Fibroblast of skin of left quadriceps (primary cell): Measurements from ENCODE around the gene UNC80.
A peak's percentile ranks its signal among the peaks of the same experiment; 100 is the strongest.

ENCODE experiments used
- DNase-seq, 2 experiments: peaks; one replicate each; pipeline ENCODE4 v3.0.0-alpha.2; 2013; ENCODE audit warnings: low read depth in 2 of 2

UNC80 gene

DNA sequence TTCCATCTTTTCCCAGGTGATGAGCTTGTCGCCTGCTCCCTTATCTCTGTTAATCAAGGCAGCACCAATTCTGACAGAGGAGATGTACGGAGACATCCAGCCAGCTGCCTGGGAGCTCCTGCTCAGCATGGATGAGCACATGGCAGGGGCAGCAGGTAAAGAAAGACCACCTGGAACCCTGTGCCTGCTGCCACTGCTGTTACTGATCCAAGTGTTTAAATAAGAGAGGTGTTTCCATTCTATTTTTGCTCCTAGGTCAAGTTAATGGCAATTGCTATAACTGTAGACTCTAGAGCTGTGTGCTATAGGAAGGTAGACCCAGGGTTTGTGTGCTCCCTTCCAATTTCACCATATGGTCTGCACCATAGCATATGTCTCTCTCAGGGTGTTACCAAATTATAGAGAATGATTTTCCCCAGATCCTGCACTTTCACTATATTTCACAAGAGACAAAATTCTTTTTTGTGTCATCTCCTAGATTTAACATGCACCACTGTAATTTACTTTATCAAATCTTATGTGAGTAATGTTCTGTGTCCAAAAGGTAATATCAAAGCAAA lies 142.2 kb downstream of the UNC80 start:
- no peak for DNase-seq

DNA sequence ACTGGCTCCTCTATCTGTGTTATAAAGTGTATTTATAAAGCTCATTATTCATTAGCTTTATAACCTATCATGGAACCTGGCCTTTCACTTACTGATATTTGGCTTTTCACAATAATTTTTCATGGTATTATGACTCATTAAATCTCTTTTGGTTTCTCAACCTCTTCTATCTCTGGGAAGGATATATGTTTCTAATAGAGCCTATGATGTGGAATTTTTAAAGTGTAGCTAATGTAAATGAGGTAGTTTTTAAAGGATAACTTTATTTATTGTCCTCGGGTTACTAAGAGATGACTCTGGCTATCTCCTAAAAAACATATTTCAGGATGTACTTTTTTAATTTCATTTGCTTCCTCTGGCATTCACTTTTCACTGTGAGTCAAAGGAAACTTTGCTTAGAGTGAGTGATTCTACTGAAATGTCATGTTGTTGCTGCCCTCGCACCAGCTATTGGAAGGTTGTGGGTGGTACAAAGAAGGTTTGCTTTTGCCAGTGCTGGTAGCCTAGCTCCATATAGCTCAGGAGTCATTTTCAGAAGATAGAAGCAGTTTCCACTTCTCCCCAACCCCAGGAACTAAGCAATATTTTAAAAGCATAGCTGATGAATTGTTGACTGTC lies 145.6 kb downstream of the UNC80 start:
- DNase-seq: no peak

DNA sequence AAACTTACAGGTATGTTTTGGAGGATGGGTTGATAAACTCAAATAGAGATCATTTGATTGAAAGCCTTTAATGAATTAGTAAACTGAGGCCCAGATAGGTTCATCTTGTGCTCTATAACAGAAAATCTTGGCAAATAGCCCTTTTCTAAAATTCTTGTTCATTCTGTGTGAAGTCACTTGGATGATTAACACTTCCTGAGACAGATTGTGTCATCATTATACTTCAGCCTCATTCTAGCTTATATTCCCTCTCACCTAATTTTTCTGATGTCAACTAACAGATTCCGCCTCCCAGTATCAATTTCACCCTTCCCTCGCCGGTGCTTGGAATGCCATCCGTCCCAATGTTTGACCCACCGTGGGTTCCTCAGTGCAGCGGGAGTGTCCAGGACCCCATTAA lies 146.6 kb downstream of the UNC80 start:
- DNase-seq: no peak

DNA sequence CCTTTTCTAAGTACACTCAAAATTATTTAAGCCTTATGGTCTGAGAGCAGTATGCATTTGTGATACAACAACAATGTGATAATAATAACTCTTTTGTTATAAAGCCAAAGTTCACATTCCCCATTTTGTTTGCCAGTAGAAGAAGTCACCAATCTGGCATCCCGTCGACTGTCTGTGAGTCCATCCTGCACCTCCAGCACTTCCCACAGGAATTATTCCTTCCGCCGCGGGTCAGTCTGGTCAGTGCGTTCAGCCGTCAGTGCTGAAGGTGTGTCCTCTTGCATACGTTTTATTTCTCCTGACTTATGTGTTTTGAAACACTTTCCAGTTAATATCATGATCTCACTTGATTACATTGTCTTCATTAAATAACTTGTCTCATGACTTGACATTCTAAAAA lies 150.5 kb downstream of the UNC80 start:
- DNase-seq: no peak

DNA sequence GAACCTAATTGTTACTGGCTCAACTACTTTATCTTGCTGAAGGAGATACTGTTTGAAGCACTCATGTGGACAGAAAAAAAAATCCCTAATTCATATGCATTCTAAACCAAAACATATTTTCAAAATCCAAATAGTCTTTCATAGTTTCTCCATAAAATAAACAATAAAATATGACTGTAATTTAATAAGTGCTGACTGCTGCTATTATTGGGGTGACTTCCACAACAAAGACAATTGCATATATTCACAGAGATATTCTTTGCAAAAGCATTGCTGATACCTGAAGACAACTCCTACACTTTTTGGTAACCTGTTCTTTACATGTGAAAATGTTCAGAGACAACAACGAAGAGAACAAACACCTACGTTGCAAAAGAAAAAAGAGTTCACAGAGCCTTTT lies 157.7 kb downstream of the UNC80 start:
- no peak for DNase-seq

DNA sequence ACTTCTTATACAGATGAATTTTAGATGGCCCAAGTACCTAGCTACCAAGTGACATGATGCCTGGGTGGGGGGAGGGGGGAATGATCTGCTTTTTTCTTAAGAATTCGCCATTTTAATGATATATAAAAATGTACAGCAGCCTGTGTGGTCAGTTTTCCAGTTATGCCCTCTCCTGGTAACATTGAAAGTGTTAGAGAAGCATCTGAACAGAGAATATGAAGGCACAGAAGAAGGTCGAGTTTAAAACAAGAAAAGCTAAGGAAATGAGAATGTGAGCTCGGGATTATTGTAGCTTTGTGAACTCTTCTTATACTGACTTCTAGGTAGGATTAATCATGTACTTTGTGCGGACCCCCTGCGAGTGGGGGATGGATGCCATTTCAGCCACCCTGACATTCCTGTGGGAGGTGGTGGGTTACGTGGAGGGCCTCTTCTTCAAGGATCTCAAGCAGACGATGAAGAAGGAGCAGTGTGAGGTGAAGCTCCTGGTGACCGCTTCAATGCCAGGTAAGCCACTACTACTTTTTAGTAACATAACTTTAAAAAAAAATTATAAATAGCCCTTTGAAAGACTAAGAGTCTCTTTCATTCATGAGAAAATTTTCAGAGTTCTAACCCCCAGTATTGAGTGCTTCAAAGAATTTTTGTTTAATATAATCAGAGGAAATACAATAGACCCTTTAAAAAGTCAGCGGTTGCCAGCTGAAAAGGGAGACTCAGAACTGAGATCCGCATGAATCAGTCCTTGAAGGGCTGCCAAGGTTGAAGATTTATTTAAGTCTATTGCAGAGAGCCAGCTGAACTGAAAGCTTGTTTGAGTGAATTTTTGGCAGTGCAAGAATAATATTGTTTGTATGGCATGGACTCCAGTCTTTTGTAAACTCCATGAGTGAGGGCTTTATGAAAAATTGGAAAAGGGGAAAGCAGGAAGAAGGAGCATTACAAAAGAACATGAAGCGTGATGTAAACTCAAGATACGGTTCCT lies 162.2 kb downstream of the UNC80 start:
- DNase-seq: peak; percentile 27 to 28

DNA sequence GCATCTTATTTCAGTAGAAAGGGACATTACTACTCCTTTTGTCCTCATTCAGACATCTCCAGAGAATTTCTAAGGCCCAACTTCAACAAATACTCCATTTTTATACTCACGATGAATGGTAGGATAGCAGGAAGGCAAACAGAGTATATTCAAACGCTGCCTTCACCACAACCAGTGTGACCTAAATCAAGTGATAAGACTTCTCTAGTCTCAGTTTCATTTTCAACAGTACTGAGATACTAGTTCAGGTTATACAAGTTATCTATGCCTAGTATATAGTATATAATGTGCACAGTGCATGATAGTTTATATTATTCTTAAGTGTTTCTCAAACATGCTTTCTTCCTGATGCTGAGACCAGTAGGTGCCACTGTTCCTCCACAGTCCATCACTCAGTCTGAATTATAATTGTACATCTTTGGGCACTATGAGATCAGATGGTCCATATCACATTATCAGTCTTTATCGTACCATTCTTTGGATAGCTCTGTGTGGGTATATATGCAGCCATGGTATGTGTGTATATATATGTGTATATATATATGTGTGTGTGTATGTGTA lies 164.6 kb downstream of the UNC80 start:
- no peak for DNase-seq

DNA sequence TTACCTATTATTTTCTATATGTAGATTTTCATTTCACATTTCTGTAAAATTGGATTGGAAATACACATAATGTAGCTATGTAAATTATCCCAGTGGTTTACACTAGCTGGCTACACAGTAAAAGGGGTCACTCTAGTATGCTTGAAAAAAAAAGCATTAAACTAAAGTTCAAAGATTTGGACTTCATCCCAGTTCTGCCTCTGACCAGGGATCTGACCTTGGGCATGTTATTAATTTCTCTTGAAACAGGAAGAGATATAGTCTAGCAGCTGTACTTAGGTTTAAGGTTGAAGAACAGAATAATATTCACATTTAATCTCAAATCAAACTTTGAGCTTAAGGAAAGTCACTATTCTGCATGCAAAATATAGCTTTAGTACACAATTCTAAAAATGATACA lies 166.3 kb downstream of the UNC80 start:
- no peak for DNase-seq

DNA sequence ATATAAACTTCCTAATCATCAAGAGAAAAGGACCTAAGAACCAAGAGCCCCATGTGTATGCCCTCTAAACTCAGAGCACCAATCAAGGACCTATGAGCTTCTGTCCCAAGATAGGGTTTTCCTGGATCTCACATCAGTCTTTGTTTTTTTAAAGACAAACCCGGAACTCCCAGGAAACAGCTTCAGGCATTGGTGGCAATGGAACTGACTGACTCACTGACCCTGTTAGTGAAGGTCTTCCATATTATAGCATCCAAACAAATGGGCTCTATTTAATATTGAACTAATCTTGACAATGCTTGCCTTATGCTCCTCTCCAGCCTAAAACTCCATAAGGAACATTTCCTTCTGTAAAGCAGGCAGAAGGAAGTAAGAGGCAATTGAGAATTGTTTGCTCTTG lies 167.3 kb downstream of the UNC80 start:
- DNase-seq: no peak

DNA sequence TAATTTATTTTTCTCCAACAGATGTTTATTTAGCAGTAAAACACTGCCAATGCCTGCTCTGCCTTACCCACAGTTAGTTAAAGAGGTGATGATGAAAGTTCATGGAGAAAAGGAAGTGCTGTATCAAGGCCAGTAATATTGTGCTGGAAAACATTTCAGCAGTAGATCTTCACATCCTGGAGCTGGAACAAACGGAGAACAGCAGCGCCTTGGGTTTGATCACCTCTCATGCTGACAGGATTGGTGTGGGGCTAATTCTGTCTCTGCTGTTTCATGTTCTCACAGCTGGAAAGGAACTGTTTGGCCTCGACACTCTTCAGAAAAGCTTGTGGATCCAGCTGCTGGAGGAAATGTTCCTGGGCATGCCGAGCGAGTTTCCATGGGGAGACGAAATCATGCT lies 169.3 kb downstream of the UNC80 start:
- no peak for DNase-seq

DNA sequence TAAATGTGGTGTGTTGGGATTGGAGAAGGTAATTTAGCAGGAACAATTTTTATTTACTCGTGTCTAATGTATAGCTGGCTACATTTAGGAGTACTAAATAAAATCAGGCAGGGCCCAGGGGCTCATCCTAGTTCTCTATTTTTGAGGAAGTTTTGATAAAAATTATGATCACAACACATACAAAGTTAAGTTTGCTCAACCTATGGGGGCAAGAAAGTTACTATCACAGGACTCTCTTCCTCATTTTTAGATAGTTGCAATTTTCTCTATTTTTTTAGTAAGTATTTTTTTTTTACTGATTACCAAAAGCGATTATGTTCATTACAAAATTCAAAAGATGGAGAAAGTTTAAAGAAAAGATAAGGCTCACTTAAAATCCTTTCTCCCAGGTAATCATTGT lies 170.8 kb downstream of the UNC80 start:
- no peak for DNase-seq

DNA sequence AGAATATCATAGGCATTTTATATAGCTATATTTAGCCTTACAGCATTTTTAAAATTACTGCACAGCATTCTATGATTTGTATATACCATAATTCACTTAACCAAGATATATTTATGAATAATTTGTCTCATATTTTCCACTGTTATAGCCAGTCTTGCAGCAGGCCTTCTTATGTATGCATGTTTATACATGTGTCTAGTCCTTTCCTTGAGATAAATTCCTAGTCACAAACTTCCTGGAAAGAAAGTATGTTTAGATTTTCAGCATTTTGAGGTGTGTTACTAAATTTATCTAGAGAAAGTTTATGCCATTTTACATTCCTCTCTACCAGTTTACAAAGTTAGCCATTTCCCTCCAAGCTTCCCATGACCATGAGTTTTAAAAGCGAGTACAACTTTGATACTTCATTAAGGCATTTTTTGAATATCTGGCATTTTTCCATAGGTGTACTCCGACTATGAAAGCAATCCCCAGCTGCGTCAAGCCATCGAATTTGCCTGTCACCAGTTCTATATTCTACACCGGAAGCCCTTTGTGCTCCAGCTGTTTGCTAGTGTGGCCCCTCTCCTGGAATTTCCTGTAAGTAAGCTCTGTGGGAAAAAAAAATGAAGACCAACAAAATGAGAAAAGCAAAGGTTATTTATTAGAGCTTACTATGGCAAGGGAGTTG lies 171.4 kb downstream of the UNC80 start:
- no peak for DNase-seq

DNA sequence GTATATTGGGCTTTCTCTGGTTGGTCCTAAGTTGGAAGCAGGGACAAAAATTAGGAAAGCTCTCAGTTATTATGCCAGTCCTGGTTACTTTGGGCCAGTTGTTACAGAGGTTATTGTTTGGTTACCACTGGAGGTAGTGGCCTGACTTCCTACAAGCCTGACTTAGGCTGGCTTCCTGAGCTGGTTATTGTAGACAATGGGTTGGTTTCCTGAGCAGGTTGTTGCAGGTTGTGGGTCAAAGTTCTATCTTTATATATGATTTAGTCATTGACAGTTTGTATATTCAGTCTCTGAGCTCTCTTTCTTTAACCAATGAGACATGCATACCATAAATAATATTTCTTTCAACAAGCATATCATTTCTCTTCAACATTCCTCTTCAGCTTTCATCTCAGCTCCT lies 172.1 kb downstream of the UNC80 start:
- DNase-seq: no peak

DNA sequence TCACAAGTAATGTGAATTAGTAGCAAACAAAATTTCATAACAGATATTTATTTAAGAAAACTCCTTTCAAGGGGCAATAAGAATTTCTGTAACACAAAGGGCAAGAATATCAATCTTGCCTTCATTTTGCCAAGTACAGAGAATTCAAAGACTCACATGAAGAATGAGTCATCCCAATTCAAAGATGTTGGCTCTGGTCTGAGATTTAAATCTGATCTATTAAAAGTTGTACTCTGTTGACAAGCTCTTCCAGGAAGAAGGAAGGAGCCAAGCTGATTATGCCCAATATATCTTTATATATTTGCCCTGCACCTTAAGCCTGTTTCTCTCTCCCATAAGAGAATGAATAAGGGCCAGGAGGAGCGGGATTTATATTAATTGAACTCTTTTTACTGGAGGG lies 174.9 kb downstream of the UNC80 start:
- DNase-seq: no peak

DNA sequence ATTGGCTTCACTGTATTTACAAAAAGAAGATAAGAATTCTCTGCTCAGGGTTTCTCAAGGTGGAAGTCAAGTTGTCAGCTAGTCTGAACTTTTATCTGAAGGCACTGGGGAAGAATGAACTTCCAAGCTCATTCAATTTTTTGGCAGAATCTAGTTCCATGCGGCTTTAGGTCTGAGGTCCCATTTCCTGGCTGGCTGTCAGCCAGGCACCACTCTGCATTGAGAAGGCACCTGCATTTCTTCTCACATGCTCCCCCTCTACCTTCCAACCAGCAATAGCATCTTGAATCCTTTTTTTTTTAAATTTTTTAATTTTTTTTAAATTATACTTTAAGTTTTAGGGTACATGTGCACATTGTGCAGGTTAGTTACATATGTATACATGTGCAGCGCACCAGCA lies 184.6 kb downstream of the UNC80 start:
- no peak for DNase-seq

DNA sequence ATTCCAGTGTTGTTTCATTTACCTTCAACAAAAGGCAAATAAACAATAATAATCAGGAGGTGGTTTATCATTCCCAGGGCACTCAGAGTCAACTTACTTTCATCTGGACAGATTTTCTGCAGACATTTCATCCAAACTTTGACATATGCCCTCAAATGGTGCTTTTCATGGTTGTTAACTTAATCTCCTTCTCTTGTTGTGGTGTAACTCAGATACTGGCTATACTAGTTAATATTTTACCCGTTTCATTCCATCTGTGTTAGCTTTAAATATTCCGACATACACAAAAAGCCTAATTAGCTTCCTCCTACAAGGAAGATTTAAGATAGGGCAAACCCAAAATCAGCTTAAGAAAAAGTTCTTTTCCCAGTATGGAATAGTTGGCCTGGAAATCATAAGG lies 186.4 kb downstream of the UNC80 start:
- DNase-seq: no peak

DNA sequence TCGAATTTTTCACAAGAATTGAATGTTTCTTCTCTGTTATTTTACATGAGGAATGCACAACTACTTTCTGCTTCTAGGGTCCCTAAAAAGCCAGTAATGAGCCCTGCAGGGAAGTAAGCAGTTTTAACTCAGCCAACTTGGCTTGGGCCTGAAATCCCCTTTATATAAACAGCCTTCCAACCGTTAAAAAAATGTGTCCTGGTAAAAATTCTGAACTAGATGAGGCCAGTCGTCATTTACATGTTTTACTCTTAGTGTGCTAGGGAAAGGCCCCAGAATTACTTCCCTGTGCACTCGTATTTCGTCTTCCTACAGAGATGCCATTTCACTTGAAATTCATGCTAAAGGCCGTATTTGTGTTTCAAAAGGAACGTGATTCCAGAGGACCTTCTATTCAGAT lies 188.4 kb downstream of the UNC80 start:
- DNase-seq: no peak

DNA sequence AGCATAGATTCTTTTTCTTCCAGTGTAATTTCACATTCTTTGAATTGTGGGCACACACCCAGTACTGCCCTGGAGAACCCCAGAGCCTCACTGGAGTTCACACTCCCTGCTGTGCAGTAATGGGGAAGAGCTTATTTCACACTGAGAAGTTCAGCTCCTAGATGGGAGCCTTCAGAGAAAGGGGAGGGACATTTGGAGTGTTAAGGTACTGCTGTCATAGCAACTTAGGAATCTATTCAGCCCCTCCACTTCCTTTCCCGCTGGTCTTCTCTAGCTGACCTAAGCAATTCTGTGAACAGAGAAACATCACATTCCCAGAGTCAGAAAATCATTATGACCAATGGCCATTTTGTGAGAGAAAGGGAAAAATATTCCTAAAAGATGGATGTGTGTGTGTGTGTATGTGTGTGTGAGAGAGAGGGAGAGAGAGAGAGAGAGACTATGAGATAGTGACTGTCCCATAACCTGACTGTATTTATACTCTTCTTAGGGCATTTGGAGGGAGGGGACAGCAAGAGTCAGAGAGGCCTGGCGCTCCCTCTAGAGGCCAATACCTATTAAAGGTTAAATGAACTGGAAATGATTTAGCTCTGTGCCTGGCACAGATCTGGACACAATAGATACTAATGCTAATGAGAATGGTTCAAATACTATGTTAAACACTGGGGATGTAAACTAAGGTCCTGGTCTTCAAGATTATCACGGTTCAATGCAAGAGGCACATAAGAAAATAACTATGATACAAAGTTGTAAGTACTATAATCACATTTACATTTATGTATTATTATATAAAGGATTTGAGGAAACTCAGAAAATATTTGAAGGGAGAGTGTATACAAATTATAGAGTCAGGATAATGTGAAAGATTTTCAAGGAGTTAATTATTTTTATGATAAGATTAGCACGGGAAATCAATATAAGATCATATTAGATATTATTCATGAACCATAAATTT lies 189.3 kb downstream of the UNC80 start:
- DNase-seq: peak in 1 of 2 experiments; percentile 3

DNA sequence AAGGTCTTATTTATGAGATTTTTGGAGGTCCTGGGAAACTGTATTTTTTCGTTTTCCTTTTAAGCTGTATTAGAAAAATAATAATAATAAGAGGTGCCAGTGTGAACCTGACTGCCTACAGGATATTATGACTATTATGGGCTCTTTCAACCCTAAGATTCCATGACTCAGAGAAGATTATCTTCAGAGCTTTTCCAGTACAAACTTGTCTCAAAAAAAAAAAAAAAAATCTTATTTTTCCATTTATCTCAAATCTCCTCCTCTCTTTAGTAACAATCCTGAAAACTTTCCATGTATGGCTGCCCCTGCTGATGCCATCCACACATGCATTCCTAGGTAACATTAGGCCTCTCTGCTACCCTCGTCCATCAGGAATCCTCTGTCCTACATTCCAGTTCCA lies 194.1 kb downstream of the UNC80 start:
- no peak for DNase-seq

DNA sequence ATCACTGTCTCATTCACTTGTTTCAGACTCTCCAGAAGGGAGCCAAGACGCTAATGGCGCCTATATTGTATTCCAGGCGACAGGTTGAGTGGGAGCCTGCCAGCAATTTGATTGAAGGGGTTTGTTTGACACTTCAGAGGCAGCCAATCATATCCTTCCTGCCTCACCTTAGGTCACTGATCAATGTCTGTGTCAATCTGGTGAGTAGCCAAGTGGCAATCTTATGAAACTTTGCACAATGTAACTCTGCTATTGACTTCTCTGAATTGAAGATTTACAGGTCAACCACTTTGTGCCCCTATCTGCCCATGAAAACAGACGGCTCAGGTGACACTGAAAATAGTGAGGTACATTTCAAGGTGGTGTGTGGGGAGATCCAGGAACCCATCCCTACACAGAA lies 198.1 kb downstream of the UNC80 start:
- DNase-seq: no peak

DNA sequence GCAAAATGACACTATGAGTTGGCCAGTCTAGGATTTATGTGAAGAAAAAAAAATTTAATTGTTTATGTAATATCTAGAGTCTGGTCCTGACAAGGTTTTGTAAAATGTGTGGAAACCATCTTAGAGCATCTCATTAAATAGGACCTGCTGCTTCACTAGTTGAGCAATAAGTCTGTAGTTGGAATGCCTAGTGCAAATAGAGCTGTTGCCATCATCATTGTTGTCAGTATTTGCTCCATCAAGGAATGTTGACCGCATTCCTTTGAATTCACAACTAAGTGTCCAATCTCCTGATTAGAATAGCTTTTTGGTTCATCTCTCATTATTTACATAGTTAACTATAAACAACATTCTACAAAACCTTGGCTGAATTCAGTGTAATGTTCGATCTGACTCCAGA lies 198.6 kb downstream of the UNC80 start:
- no peak for DNase-seq
